MM.1S (cell line): ENCODE measurements around the gene RNF34.

Experiments
- EZH2 ChIP-seq: fragments of 300-600 bp; sonication (generic); optimal IDR thresholded peaks from 2 replicates; pipeline ENCODE3; 2017; ENCODE audit warnings: low read depth, mild to moderate bottlenecking, antibody characterized with exemption, low read length, mixed read lengths
- TF ChIP-seq, protein P1 (sequence below): fragments of 300-600 bp; sonication (generic); IDR thresholded peaks from 2 replicates; pipeline ENCODE4 v1.5.1; 2016; ENCODE audit warnings: antibody characterized with exemption, low read length, mixed read lengths

DNA sequence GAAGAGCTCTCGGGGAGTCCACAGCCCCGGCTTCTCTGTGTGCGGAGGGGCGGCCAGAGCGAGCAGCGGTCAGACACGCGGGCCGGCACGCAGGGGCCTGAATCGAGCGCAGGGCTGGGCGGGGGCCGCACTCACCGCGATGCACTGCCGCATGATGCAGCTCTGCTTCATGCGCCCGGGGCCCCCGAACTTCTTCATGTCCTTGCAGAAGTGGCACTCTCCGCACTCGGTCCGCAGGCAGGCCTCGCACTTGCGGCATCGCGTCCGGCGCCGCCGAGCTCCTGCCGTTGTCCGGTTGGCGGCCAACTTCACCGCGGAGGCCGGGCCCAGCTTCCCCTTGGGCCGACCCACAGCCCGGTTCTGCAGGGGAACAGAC, 53.1 kb downstream of the RNF34 start:
- TF ChIP-seq, protein P1, sequence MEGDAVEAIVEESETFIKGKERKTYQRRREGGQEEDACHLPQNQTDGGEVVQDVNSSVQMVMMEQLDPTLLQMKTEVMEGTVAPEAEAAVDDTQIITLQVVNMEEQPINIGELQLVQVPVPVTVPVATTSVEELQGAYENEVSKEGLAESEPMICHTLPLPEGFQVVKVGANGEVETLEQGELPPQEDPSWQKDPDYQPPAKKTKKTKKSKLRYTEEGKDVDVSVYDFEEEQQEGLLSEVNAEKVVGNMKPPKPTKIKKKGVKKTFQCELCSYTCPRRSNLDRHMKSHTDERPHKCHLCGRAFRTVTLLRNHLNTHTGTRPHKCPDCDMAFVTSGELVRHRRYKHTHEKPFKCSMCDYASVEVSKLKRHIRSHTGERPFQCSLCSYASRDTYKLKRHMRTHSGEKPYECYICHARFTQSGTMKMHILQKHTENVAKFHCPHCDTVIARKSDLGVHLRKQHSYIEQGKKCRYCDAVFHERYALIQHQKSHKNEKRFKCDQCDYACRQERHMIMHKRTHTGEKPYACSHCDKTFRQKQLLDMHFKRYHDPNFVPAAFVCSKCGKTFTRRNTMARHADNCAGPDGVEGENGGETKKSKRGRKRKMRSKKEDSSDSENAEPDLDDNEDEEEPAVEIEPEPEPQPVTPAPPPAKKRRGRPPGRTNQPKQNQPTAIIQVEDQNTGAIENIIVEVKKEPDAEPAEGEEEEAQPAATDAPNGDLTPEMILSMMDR, result no peak
- no peak for TF ChIP-seq EZH2
